OCI-M1 (cell line): Measurements from ENCODE around the gene RAPSN.

Experiments
- DNase-seq: peaks from one replicate; lab custom pipeline; 2025; lab: John Stamatoyannopoulos, UW

Gene RAPSN

DNA sequence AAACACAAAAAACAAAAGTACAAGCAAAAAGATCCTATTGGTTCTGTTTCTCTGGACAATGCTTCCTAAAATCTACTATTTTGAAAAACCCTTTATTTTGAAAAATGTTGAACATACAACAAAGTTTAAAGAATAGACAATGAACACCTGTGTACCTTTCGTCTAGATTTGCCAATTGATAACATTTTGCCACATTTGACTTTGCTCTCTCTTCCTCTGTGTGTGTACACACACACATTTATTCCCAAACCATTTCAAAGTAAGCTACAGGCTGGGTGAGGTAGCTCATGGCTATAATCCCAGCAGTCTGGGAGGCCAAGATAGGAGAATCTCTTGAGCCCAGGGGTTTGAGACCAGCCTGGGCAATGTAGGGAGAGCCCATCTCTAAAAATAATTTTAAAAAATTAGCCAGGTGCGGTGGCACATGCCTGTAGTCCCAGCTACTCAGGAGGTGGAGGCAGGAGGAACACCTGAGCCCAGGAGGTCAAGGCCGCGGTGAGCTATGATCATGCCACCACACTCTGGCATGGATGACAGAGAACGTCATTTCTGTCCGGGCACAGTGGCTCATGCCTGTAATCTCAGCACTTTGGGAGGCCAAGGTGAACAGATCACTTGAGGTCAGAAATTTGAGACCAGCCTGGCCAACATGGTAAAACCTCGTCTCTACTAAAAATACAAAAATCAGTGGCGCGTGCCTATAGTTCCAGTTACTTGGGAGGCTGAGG lies 17.4 kb downstream of the RAPSN start:
- no peak for DNase-seq

DNA sequence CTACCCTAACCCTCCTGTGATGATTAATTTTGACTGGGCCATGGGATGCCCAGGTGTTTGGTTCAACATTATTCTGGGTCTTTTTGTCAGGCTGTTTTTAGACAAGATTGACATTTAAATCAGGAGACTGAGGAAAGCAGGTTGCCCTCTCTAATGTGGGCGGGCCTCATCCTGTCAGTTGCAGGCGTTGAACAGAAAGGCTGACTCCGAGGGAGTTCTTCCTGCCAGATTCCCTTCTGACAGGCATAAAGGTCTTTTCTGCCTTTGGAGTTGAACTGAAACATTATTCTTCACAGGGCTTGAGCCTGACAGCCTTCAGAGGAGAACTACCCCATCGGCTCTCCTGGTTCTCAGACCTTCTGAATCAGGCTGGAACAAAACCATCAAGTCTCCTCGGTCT lies 18.4 kb downstream of the RAPSN start:
- DNase-seq, result no peak

DNA sequence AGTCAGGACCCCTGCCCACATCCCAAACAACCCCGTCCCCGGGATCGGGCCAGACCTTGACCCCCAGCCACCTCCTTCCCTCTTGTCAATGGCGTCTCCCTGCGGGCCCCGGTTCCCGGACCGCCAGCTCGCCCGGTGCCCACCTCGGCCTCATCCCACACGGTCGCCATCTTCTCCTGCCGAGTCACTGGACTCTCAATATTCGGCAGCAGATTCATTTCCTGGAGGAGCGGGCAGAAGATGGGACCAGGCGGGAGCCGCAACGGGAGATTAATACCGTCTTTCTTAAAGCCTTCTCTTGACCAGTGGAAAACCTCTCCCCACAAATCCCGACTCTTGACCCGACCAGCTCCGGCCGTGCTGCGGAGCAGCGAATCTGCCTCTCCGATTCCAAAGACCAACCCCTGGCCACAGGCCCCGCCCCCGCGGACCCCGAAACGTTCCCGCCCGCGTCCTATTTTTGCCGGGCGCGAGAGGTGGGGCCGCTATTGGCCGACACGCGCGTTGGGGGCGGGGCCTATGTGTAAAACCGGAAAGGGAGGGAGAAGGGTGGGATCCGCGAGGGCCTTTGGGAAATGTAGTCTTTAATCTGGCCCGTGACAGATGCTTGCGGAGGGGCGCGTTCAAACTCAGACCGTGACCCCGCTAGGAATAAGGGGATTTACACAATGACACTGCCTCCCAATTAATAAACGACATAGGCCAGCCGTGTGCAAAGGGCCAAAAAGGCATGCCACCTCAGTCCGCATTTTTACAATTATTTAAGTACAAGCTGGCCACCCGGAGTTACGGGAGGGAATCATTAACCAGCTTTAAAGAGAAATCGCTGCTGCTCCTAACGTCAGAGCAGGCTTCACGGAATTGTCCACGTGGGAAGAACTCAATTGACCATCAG lies 22.6 kb downstream of the RAPSN start, which contains the start of gene PSMC3:
PSMC3 (minus strand) TSS at position 378 of the 895 bp plus-strand sequence; CDS start at position 218, 160 bp downstream.
- peak; percentile 98 for DNase-seq

GRCh38 chr11:47425611-47426010 lies 23.3 kb downstream of the RAPSN start:
- DNase-seq, result no peak

- DNase-seq, result no peak
Measured at GRCh38 chr11:47418454-47419259, 30.3 kb downstream of the RAPSN start.

GRCh38 chr11:47417712-47418111 lies 31.2 kb downstream of the RAPSN start:
- no peak for DNase-seq

DNA sequence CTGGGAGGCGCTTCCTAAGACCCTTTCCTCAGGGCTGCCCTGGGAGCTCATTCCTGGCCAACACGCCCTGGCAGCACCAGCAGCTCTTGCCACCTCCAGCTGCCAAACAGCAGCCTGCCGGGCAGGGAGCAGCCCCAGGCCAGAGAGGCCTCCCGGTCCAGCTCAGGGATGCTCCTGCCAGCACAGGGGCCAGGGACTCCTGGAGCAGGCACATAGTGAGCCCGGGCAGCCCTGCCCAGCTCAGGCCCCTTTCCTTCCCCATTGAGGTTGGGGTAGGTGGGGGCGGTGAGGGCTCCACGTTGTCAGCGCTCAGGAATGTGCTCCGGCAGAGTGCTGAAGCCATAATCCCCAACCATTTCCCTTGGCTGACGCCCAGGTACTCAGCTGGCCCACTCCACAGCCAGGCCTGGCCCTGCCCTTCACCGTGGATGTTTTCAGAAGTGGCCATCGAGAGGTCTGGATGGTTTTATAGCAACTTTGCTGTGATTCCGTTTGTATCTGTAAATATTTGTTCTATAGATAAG lies 32.9 kb downstream of the RAPSN start:
- no peak for DNase-seq

DNA sequence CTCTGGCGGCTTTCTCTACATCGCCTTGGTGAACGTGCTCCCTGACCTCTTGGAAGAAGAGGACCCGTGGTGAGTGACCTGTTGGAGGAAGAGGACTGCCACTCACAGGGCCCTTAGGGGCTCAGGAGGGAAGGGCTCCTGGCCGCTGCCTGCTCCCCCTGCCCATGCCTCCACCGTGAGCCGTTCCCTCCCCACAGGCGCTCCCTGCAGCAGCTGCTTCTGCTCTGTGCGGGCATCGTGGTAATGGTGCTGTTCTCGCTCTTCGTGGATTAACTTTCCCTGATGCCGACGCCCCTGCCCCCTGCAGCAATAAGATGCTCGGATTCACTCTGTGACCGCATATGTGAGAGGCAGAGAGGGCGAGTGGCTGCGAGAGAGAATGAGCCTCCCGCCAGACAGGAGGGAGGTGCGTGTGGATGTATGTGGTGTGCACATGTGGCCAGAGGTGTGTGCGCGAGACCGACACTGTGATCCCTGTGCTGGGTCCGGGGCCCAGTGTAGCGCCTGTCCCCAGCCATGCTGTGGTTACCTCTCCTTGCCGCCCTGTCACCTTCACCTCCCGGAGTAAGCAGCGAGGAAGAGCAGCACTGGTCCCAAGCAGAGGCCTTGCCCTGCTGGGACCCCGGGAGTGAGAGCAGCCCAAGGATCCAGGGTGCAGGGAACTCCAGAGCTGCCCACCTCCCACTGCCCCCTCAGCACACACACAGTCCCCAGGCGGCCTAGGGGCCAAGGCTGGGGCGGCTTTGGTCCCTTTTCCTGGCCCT lies 33.7 kb downstream of the RAPSN start:
- no peak for DNase-seq

DNA sequence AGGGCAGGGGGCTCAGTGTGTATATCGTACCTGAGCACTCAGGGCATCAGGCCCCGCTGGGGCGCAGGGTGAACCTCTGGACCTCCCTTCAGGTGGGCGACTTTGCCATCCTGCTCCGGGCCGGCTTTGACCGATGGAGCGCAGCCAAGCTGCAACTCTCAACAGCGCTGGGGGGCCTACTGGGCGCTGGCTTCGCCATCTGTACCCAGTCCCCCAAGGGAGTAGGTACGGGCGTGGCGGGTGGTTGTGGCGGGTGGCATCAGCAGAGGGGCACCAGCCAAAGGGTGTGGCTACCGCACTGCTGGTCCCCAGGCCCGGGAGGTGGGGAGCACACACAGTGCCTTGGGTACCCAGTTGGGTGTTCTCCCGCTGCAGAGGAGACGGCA lies 34.3 kb downstream of the RAPSN start:
- no peak for DNase-seq

- DNase-seq, result no peak
Measured at GRCh38 chr11:47413908-47414684, 34.8 kb downstream of the RAPSN start.

- DNase-seq, result no peak
Measured at GRCh38 chr11:47413351-47413750, 35.6 kb downstream of the RAPSN start.

DNA sequence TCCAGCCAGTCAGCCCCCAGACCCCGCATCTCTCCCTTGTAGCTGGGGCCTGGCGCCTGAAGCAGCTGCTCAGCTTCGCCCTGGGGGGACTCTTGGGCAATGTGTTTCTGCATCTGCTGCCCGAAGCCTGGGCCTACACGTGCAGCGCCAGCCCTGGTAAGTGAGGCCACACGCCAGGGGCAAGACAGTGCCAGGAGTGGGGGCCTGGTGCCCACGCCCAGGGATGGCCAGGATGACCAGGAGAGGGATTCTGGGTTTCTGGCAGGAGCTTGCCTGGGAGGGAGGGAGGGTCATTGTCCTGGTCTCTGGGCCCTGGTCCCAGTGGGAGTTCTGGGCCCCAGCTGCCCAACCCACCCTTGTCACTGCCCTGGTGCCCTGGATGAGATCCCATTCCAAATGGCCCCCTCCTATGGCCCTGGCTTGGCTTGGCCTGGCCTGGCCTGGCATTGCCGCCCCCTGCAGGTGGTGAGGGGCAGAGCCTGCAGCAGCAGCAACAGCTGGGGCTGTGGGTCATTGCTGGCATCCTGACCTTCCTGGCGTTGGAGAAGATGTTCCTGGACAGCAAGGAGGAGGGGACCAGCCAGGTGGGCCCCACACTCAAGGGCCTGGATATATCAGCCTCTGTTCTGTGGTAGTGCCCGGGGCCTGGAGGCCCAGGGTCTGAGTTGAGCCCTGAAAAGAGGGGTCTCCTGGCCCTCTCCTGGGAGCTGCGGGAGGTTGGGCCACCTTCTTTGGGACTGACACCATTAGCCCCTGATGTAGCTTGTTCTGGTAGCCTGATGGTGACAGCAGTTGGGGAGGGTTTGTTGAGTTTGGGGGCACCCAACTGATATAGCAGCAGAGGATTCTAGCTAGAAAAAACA lies 36.8 kb downstream of the RAPSN start:
- peak; percentile 70 for DNase-seq

DNA sequence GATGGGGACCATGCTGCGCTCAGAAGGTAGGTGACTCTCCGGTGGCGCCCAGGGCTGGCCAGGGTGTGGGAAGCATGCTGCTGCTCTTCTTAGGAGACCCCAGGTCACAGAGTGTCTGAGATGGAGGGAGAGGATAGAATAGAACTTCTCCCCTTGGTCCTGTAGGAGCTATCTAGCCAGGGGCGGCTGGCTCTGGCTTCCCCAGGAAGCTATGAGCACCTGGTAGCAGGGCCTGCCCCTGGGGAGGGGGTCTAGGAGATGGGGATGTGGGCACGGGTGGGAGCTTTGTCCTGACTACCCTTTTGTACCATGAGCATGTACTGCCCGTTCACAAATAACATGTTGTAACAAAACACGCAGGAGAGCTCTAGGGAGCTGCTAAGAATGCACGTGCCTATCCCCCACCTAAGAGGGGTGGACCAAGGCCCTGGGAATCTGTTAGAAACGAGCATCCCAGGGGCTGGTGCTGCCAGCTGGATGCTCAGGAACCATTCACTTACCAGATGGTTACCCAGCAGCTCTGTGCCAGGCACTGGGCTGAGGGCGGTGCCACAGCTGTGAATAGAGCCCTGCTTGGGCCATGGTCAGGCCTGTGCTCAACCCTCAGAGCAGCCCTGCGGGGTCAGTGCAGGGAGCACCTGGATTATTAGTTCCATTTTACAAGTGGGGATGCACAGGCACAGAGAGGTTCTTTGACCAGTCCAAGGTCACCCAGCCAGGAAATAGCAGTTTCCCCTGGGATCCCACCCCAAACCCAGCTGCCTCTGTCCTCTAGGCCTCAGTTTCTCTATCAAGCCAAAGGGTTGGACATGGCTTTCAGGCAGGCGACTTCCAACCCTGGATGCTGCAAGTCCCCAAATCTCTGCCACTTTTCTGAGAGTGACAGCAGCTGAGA lies 38.3 kb downstream of the RAPSN start:
- no peak for DNase-seq

DNA sequence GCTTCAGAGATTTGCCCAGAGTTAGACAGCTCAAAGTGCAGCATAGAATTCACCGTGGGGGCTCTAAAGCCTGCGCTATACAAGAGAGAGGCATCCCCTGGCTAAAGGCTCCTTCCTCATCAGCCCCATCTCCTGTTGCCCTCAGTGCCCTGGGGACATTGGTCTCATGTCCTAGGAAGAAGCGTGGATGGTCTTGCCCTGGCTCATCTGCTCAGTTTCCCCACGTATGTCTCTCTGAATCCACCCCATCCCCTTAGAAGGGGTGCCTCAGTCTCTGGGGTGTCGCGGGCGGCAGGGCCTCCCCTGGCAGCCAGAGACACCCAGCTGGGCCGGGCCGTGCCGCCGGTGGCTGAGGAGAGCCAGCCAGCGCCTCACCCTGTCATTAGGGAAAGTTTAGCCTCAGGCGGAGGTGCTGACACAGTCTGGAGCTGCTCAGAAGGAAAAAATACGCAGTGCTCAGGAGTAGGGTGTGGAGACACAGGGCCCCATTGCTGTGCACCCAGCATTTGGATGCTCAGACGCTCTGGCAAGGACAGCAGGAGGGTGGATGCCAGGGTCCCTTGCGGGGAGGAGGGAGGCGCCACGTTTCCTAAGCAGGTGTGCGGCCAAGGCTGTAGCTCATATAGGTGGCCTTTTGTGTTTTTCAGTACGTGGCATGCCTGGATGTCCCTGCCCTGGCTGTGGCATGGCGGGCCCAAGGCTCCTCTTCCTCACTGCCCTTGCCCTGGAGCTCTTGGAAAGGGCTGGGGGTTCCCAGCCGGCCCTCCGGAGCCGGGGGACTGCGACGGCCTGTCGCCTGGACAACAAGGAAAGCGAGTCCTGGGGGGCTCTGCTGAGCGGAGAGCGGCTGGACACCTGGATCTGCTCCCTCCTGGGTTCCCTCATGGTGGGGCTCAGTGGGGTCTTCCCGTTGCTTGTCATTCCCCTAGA lies 39.2 kb downstream of the RAPSN start:
- DNase-seq, result no peak

- DNase-seq, result no peak
Measured at GRCh38 chr11:47408598-47409439, 40.1 kb downstream of the RAPSN start.
